ENCODE measurements around the gene PRR33.
"Not testable (repeated sequence)": the region's sequence is repeated elsewhere in the genome, so short reads cannot be mapped to it uniquely, and the experiment has no call there.

Gene PRR33

GRCh38 chr11:1889224-1889930, 2.3 kb downstream of the PRR33 start:
- Histone ChIP-seq H3K36me3 (replicated peaks; ENCODE audit: low read depth, low read length) (peaks cover 36% of the 10 kb centered on the region), H3K9me3 (ENCODE audit: insufficient read depth, low read length) (no peaks in the 10 kb centered on the region), H3K79me2 (ENCODE audit: low read length) (no peaks in the 10 kb centered on the region), H3K27ac (ENCODE audit: low read length) (no peak overlapping the region), H3K27me3 (ENCODE audit: low read depth, low read length) (no peaks in the 10 kb centered on the region), H3K4me2 (ENCODE audit: low read length) (no peak overlapping the region), H2AFZ (ENCODE audit: low read depth, low read length) (no peak overlapping the region), H4K20me1 (ENCODE audit: insufficient read depth, low read length) (peaks cover 50% of the 10 kb centered on the region), H3K4me3 (ENCODE audit: low read length) (no peak overlapping the region), H3K9ac (ENCODE audit: low read length) (no peak overlapping the region), H3K4me1 (ENCODE audit: low read length) (no peaks in the 10 kb centered on the region)
- no peak for TF ChIP-seq EZH2phosphoT487 (IDR thresholded peaks at IDR 0.05; ENCODE audit: low read depth)
- TF ChIP-seq, protein P1, sequence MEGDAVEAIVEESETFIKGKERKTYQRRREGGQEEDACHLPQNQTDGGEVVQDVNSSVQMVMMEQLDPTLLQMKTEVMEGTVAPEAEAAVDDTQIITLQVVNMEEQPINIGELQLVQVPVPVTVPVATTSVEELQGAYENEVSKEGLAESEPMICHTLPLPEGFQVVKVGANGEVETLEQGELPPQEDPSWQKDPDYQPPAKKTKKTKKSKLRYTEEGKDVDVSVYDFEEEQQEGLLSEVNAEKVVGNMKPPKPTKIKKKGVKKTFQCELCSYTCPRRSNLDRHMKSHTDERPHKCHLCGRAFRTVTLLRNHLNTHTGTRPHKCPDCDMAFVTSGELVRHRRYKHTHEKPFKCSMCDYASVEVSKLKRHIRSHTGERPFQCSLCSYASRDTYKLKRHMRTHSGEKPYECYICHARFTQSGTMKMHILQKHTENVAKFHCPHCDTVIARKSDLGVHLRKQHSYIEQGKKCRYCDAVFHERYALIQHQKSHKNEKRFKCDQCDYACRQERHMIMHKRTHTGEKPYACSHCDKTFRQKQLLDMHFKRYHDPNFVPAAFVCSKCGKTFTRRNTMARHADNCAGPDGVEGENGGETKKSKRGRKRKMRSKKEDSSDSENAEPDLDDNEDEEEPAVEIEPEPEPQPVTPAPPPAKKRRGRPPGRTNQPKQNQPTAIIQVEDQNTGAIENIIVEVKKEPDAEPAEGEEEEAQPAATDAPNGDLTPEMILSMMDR (IDR thresholded peaks at IDR 0.05; ENCODE audit: low read depth, low read length) = no peak

GRCh38 chr11:1888811-1889210, 2.9 kb downstream of the PRR33 start:
- H3K4me1 ChIP-seq (ENCODE audit: low read length) = no peaks in the 10 kb centered on the region
- TF ChIP-seq, protein P1 (IDR thresholded peaks at IDR 0.05; ENCODE audit: low read depth, low read length) = no peak
- TF ChIP-seq EZH2phosphoT487 (IDR thresholded peaks at IDR 0.05; ENCODE audit: low read depth) = no peak
- H3K79me2 ChIP-seq (ENCODE audit: low read length) = no peaks in the 10 kb centered on the region
- H3K9me3 ChIP-seq (ENCODE audit: insufficient read depth, low read length) = no peaks in the 10 kb centered on the region
- no peak overlapping the region for H3K4me2 ChIP-seq (ENCODE audit: low read length)
- H3K9ac ChIP-seq (ENCODE audit: low read length) = no peak overlapping the region
- no peak overlapping the region for H3K27ac ChIP-seq (ENCODE audit: low read length)
- no peaks in the 10 kb centered on the region for H3K27me3 ChIP-seq (ENCODE audit: low read depth, low read length)
- no peak overlapping the region for H3K4me3 ChIP-seq (ENCODE audit: low read length)
- H3K36me3 ChIP-seq (replicated peaks; ENCODE audit: low read depth, low read length) = peaks cover 42% of the 10 kb centered on the region
- peaks cover 55% of the 10 kb centered on the region for H4K20me1 ChIP-seq (ENCODE audit: insufficient read depth, low read length)
- H2AFZ ChIP-seq (ENCODE audit: low read depth, low read length) = no peak overlapping the region

GRCh38 chr11:1888347-1888753, 3.3 kb downstream of the PRR33 start:
- Histone ChIP-seq H3K79me2 (ENCODE audit: low read length) (no peaks in the 10 kb centered on the region), H3K27ac (ENCODE audit: low read length) (no peak overlapping the region), H3K4me2 (ENCODE audit: low read length) (no peak overlapping the region), H3K36me3 (replicated peaks; ENCODE audit: low read depth, low read length) (peaks cover 45% of the 10 kb centered on the region), H2AFZ (ENCODE audit: low read depth, low read length) (no peak overlapping the region), H3K4me3 (ENCODE audit: low read length) (no peak overlapping the region), H3K9me3 (ENCODE audit: insufficient read depth, low read length) (no peaks in the 10 kb centered on the region), H4K20me1 (ENCODE audit: insufficient read depth, low read length) (peaks cover 59% of the 10 kb centered on the region), H3K9ac (ENCODE audit: low read length) (no peak overlapping the region), H3K27me3 (ENCODE audit: low read depth, low read length) (no peaks in the 10 kb centered on the region), H3K4me1 (ENCODE audit: low read length) (no peaks in the 10 kb centered on the region)
- TF ChIP-seq, protein P1 (IDR thresholded peaks at IDR 0.05; ENCODE audit: low read depth, low read length) = no peak
- TF ChIP-seq EZH2phosphoT487 (IDR thresholded peaks at IDR 0.05; ENCODE audit: low read depth) = no peak

DNA sequence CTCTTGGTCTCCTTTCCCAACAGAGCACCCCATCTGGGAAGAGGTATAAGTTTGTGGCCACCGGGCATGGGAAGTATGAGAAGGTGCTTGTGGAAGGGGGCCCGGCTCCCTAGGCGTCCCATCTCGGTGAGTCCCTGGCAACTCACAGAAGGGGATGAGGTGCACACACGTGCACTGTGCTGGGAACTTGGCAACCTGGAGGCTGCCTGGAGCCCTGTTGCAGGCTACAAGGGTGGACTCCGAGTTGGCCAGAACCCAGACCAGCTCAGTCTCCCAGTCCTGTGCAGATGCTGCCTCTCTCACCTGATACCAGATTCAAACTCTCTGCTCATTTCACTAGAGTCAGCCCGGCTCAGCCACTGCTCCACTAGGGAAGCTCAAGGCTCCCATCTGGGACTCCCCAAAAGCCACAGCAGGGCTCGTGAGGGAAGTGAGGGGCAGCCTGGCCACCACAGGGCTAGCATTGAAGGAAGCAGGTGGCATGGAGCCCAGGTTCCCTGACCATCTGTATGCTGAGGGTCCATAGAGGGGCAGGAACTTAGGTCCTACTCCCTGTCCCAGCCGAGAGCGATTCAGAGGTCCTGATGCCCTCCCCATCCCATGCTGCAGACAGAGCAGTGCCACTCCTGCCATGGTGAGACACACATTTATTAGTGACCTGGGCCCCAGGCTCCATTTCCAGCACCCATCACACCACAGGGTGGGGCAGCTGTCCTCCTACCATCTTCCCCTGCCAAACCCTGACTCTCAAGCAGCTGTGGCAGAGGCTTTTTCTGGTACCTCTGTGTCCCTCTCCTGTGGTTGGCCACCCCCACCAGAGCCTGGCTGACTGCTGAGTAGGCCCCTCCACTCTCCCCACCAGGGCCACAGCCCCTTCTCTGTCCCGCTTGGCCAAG, 4.0 kb downstream of the PRR33 start:
- no peak for TF ChIP-seq EZH2phosphoT487 (IDR thresholded peaks at IDR 0.05; ENCODE audit: low read depth)
- no peaks in the 10 kb centered on the region for H3K9me3 ChIP-seq (ENCODE audit: insufficient read depth, low read length)
- peaks cover 65% of the 10 kb centered on the region for H4K20me1 ChIP-seq (ENCODE audit: insufficient read depth, low read length)
- no peaks in the 10 kb centered on the region for H3K4me1 ChIP-seq (ENCODE audit: low read length)
- no peaks in the 10 kb centered on the region for H3K27me3 ChIP-seq (ENCODE audit: low read depth, low read length)
- H3K36me3 ChIP-seq (replicated peaks; ENCODE audit: low read depth, low read length) = peaks cover 49% of the 10 kb centered on the region
- H3K4me2 ChIP-seq (ENCODE audit: low read length) = no peak overlapping the region
- no peak overlapping the region for H2AFZ ChIP-seq (ENCODE audit: low read depth, low read length)
- no peak overlapping the region for H3K9ac ChIP-seq (ENCODE audit: low read length)
- no peaks in the 10 kb centered on the region for H3K79me2 ChIP-seq (ENCODE audit: low read length)
- H3K27ac ChIP-seq (ENCODE audit: low read length) = no peak overlapping the region
- no peak overlapping the region for H3K4me3 ChIP-seq (ENCODE audit: low read length)

GRCh38 chr11:1886551-1886950, 5.1 kb downstream of the PRR33 start:
- H3K4me1 ChIP-seq (ENCODE audit: low read length); H3K27me3 ChIP-seq (ENCODE audit: low read depth, low read length); H3K4me3 ChIP-seq (ENCODE audit: low read length); H2AFZ ChIP-seq (ENCODE audit: low read depth, low read length); H3K79me2 ChIP-seq (ENCODE audit: low read length); H3K9me3 ChIP-seq (ENCODE audit: insufficient read depth, low read length); H3K27ac ChIP-seq (ENCODE audit: low read length); H3K4me2 ChIP-seq (ENCODE audit: low read length); H3K9ac ChIP-seq (ENCODE audit: low read length): not testable (repeated sequence)
- peaks cover 71% of the 10 kb centered on the region for H4K20me1 ChIP-seq (ENCODE audit: insufficient read depth, low read length)
- peaks cover 50% of the 10 kb centered on the region for H3K36me3 ChIP-seq (replicated peaks; ENCODE audit: low read depth, low read length)

Measured in OCI-LY3 (cell line).